Hypothalamus (tissue), 51 donors: ENCODE measurements around the gene HOXB9.

ENCODE experiments used
- DNase-seq, 51 donors: peaks; one replicate each; lab custom pipeline; 2025; lab: John Stamatoyannopoulos, UW

HOXB9 gene

DNA sequence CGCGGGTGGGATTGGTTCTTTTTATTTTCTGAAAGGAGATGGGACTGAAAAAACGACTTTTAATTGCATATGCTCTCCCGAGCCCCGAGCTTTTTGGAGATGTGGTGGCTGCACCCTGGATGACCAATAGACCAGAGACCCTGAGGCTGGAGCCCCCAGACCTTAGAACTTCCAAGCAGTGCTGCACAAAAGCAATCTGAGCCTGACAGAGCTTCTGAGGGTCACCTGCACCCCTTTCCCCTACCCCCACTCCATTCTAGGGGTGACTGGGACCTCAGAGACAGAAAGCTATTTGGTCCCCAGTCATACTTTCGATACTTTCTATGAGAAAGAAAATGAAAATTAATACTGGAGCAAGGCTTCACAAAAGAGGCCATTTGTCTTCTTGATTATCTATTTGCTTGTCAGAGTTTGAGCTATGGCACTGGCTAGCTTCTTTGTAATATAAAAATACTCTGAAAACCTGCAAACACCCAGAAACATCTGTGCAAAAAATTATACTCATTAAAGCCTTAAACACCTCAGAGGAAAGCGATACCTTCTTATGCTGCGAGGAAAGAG lies 51.6 kb downstream of the HOXB9 start:
- no peak for DNase-seq

DNA sequence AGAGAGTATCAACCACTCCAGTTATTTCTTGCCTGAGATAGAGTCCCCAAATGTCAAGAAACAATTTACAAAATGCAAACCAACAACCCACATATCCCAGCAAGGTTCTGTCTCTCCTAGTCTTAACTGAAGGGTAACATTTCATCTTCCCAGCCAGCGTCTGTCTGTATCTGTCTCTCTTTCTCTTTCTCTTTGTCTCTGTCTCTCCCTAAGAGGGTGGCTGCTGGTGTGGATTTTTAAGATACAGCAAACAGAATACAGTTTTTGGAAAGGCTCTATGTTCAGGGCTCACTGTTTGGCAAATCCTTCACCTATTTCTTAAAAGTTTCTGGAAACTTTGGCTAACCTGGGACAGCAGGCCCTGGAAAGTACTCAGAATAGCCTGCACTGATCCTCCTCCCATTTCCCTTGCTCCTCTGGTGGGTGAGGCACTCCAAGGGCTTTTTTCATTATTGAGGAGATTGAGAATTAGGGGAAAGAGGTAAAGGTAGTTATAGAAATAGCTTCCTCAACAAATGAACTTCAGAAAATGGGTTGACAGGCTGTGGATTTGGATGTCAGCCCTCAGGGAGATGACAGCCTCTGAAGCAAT lies 54.2 kb downstream of the HOXB9 start:
- no peak for DNase-seq
